ENCODE data around the gene SORCS2. TPM values are rescaled to one million over a fixed set of nuclear protein-coding genes. Genes with fewer than 3 reads are reported as not detected.

The SORCS2 gene
- total RNA-seq, 4 donors from 2014 or later = 2.0 to 7.4 (median 3.6) TPM

DNA sequence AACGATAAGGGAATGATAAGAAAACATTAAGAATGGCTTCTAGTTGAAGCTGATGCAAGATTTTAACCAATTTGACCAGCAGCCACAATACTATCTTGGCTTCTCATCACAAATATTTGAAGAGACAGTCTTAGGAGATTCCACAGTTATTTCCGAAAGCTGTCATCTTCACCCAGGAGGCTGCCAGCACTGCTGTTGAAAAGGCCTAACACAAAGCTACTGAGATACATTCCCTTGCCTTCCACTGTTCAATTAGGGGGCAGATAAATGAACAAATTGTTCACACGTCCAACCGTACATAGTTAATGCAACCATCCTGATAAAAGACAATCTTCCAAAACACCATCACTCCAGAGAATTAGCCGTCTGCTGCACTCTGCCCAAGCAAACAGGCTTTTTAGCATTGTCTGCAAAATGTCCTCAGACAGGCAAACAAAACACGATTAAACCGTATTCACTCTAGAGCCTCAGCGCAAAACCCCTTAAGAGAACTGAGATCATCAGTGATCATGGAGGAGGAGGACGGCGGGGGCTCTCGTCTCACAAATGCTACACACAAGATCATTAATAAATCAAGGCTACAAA lies 432.1 kb downstream of the SORCS2 start:
- Histone ChIP-seq H3K27ac (no peak overlapping the region), H3K36me3 (no peaks in the 10 kb centered on the region), H3K27me3 (no peaks in the 10 kb centered on the region), H3K9me3 (no peaks in the 10 kb centered on the region), H3K4me1 (no peaks in the 10 kb centered on the region), H3K4me3 (no peak overlapping the region)
- ATAC-seq = no peak
- WGBS, 2 donors (ENCODE audit: low coverage in 1 of 2) = 81% methylated on average over 10 to 11 of the region's 11 CpGs
- TF ChIP-seq POLR2AphosphoS5 (IDR thresholded peaks at IDR 0.05) = no peak
- no peak for TF ChIP-seq POLR2A (IDR thresholded peaks at IDR 0.05)
- no peak for TF ChIP-seq EP300 (IDR thresholded peaks at IDR 0.05)

DNA sequence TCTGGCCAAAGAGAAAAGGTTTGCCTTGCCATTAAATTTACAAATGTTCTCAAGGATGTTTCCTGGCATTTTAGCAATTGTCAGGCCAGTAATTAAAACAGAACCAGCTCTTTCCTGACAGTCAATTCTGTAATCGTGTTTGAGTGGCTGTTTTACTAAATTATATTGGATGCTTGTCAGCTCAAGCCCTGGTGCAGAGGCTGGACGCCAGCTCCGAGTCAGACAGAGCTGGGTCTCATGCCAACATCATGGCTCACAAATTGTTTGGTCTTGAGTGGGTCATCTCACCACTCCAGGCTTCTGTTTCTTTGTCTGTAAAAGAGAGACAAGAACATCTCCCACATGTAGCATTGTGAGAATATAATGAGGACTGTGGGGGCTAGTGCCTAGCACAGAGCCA lies 432.7 kb downstream of the SORCS2 start:
- Histone ChIP-seq H3K27me3 (no peaks in the 10 kb centered on the region), H3K9me3 (no peaks in the 10 kb centered on the region), H3K4me1 (peaks cover 0 to 3% (median under 1%) of the 10 kb centered on the region in 3 donors), H3K4me3 (no peak overlapping the region), H3K27ac (no peak overlapping the region), H3K36me3 (no peaks in the 10 kb centered on the region)
- ATAC-seq = no peak
- TF ChIP-seq EP300 (IDR thresholded peaks at IDR 0.05) (no peak), POLR2AphosphoS5 (IDR thresholded peaks at IDR 0.05) (no peak), POLR2A (IDR thresholded peaks at IDR 0.05) (no peak)
- TF ChIP-seq, protein P1, sequence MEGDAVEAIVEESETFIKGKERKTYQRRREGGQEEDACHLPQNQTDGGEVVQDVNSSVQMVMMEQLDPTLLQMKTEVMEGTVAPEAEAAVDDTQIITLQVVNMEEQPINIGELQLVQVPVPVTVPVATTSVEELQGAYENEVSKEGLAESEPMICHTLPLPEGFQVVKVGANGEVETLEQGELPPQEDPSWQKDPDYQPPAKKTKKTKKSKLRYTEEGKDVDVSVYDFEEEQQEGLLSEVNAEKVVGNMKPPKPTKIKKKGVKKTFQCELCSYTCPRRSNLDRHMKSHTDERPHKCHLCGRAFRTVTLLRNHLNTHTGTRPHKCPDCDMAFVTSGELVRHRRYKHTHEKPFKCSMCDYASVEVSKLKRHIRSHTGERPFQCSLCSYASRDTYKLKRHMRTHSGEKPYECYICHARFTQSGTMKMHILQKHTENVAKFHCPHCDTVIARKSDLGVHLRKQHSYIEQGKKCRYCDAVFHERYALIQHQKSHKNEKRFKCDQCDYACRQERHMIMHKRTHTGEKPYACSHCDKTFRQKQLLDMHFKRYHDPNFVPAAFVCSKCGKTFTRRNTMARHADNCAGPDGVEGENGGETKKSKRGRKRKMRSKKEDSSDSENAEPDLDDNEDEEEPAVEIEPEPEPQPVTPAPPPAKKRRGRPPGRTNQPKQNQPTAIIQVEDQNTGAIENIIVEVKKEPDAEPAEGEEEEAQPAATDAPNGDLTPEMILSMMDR (IDR thresholded peaks at IDR 0.05) = no peak
- WGBS, 2 donors (ENCODE audit: low coverage in 1 of 2) = 0 to 15% methylated on average over 1 to 2 of the region's 3 CpGs

DNA sequence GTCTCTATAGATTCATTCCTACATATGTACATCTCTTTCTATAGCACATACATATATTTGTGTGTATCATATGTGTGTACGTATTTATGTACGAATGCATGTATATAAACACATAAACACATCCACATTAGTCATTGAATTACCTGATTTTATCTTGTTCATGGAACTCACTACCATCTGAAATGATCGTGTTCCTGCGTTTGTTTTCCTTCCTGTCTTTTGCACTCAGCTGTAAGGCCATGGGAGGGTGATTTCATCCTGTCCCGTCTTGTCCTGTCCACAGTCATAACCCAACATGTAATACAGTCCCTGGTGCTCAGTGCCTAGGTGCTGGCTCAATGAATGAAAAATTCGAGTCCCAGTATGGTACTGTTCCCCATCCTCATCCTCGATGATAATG lies 434.2 kb downstream of the SORCS2 start:
- H3K4me3 ChIP-seq = no peak overlapping the region
- H3K27me3 ChIP-seq = no peaks in the 10 kb centered on the region
- no peaks in the 10 kb centered on the region for H3K9me3 ChIP-seq
- TF ChIP-seq EP300 (IDR thresholded peaks at IDR 0.05) (no peak), POLR2A (IDR thresholded peaks at IDR 0.05) (no peak), POLR2AphosphoS5 (IDR thresholded peaks at IDR 0.05) (no peak)
- TF ChIP-seq, protein P1 (IDR thresholded peaks at IDR 0.05) = no peak
- WGBS, 2 donors (ENCODE audit: low coverage in 1 of 2) = 61 to 85% methylated on average over 5 to 7 of the region's 7 CpGs
- peaks cover 3 to 17% (median 12%) of the 10 kb centered on the region in 3 donors for H3K4me1 ChIP-seq
- no peak for ATAC-seq
- H3K27ac ChIP-seq = no peak overlapping the region
- H3K36me3 ChIP-seq = no peaks in the 10 kb centered on the region

DNA sequence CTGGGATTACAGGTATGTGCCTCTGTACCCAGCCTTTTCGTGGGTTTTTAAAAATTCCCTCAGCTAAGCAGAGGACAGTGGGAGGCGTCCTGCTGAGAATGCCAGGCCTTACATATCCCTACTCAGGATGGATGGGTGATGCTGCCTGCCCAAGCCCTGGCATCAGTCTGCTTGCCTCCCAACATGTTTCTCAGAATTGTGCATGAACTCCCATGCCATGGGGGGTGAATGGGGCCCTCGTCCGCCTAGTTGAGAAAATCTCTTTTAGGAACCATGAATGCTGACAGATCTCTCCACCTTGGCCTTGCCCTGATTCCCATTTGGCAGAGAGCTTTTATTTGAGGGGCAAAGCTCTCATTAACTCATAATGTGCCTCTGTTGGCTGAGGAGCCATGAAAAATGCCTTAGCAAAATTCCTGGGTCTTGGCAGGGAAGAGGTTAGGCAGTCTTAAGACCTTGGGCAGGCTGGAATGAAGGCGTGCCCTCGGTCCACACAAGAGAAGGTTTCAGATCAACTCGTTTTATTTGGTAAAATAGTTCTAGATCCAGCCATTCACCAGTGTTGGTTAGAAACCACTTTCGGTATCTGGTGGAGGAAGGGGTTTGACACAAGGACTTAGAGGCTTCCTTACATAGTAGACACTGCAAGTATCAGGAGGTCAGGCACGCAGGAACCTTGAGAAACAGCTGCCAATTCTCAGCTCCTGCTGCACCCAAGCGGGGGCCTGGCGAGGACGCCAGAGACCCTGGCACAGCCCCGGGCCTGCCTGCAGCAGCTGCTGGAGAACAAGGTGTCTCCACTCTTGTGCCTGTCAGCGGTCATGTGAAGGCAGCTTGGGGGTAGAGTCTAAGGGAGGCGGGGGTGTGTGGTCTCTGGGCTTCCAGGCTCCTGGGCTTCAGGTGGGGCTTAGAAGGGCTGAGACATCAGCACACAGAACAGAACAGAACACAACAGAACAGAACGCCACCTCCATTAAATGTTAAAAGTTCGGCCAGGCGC lies 435.2 kb downstream of the SORCS2 start:
- Histone ChIP-seq H3K4me3 (no peak overlapping the region), H3K36me3 (no peaks in the 10 kb centered on the region), H3K9me3 (no peaks in the 10 kb centered on the region), H3K4me1 (peaks cover 3 to 27% (median 12%) of the 10 kb centered on the region in 3 donors), H3K27me3 (no peaks in the 10 kb centered on the region), H3K27ac (no peak overlapping the region)
- TF ChIP-seq POLR2AphosphoS5 (IDR thresholded peaks at IDR 0.05) = no peak
- no peak for TF ChIP-seq EP300 (IDR thresholded peaks at IDR 0.05)
- no peak for TF ChIP-seq POLR2A (IDR thresholded peaks at IDR 0.05)
- TF ChIP-seq, protein P1 (IDR thresholded peaks at IDR 0.05) = no peak
- 81 to 92% methylated on average over 5 to 7 of the region's 18 CpGs for WGBS, 2 donors (ENCODE audit: low coverage in 1 of 2)
- ATAC-seq = no peak

DNA sequence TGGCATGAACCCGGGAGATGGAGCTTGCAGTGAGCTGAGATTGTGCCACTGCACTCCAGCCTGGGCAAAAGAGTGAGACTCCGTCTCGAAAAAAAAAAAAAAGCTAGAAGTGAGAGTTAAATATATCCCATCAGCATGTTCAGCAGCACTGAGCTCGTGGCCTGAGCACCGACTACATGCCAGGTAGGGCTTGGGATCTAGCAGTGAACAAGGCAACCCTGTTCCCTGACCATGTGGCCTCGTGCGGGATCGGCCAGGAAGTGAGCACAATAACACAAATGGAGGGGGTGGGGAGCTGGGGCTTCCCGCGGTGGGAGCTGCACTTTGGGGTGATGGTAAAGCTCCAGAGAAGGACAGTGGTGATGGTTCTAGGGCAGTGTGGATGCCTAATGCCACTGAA lies 436.1 kb downstream of the SORCS2 start:
- peaks cover 3 to 31% (median 12%) of the 10 kb centered on the region in 3 donors for H3K4me1 ChIP-seq
- ATAC-seq = no peak
- no peak overlapping the region for H3K4me3 ChIP-seq
- H3K9me3 ChIP-seq = no peaks in the 10 kb centered on the region
- 52 to 63% methylated on average over 5 of the region's 10 CpGs for WGBS, 2 donors (ENCODE audit: low coverage in 1 of 2)
- no peak for TF ChIP-seq EP300 (IDR thresholded peaks at IDR 0.05)
- no peak overlapping the region for H3K27ac ChIP-seq
- H3K36me3 ChIP-seq = no peaks in the 10 kb centered on the region
- no peaks in the 10 kb centered on the region for H3K27me3 ChIP-seq
